ENCODE measurements around the gene CYLD.

DNA sequence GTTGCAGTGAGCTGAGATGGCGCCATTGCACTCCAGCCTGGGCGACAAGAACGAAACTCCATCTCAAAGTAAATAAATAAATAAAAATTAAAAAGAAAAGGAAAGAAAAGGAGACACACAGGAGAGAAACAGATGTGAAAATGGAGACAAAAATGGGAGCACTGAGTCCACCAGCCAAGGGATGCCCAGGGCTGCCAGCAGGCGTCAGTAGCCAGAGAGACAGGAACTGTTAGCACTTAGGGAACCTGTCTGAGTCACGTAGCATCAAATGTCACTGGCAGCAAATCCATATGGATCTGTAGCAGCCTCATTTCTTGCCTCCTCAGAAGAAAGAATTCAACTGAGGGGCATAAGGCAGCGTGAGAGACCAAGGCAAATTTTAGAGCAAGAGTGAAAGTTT lies 79.7 kb downstream of the CYLD start:
- TF ChIP-seq CTCF (IDR thresholded peaks at IDR 0.05) = no peak
- no peak for TF ChIP-seq POLR2A (IDR thresholded peaks at IDR 0.05)
